A673 (cell line): ENCODE results near the gene HTR3E. TPM values are rescaled to one million over a fixed set of nuclear protein-coding genes. Genes with fewer than 3 reads are reported as not detected.
"Not testable (repeated sequence)": the region's sequence is repeated elsewhere in the genome, so short reads cannot be mapped to it uniquely, and the experiment has no call there.

ENCODE experiments used
- BruUV-seq: library from RNA; stranded (reverse); fragments of 400-500 nt; replicated peaks from 2 replicates; lab custom pipeline; 2021; lab: Mats Ljungman, UMichigan
- CTCF ChIA-PET: fragments of 300-600 bp; sonication (Branson Sonifier 250); formaldehyde crosslinking; loops from one replicate; lab custom pipeline; 2022; ENCODE audit warnings: antibody characterized with exemption; lab: Charles Lee
- POLR2A ChIA-PET: fragments of 300-600 bp; sonication (Branson Sonifier 250); formaldehyde crosslinking; loops from one replicate; lab custom pipeline; 2022; ENCODE audit warnings: antibody characterized with exemption; ENCODE audit not compliant: low non-redundant PET; lab: Charles Lee
- DNase-seq: peaks from one replicate; pipeline ENCODE4 v3.0.0-alpha.2; 2015; ENCODE audit warnings: low spot score
- H3K27ac ChIP-seq: fragments of 200-600 bp; sonication (generic); 2 replicates; pipeline ENCODE4 v1.5.1; 2016; ENCODE audit warnings: mixed run types, low read depth, mild to moderate bottlenecking, mixed read lengths, antibody characterized with exemption, low read length; ENCODE audit not compliant: poor library complexity, severe bottlenecking
- H3K27me3 ChIP-seq: fragments of 200-600 bp; sonication (generic); replicated peaks from 2 replicates; pipeline ENCODE4 v1.6.1; 2017; ENCODE audit warnings: mixed run types, low read depth, mild to moderate bottlenecking, mixed read lengths, antibody characterized with exemption, low read length; ENCODE audit not compliant: insufficient read depth, poor library complexity
- H3K36me3 ChIP-seq: fragments of 200-600 bp; sonication (generic); 2 replicates; pipeline ENCODE4 v1.6.1; 2016; ENCODE audit warnings: mixed run types, mild to moderate bottlenecking, mixed read lengths, antibody characterized with exemption, low read length; ENCODE audit not compliant: insufficient read depth, poor library complexity, severe bottlenecking
- H3K4me1 ChIP-seq: fragments of 200-600 bp; sonication (generic); 2 replicates; pipeline ENCODE4 v1.6.1; 2017; ENCODE audit warnings: mixed run types, mild to moderate bottlenecking, mixed read lengths, antibody characterized with exemption, low read length; ENCODE audit not compliant: insufficient read depth, poor library complexity, severe bottlenecking
- H3K4me3 ChIP-seq: fragments of 200-600 bp; sonication (generic); 2 replicates; pipeline ENCODE4 v1.5.1; 2016; ENCODE audit warnings: low read depth, mixed run types, mild to moderate bottlenecking, mixed read lengths, low read length; ENCODE audit not compliant: poor library complexity, severe bottlenecking
- H3K9me3 ChIP-seq: fragments of 200-600 bp; sonication (generic); 2 replicates; pipeline ENCODE4 v1.6.1; 2016; ENCODE audit warnings: mixed run types, low read depth, mild to moderate bottlenecking, mixed read lengths, antibody characterized with exemption, low read length; ENCODE audit not compliant: poor library complexity, severe bottlenecking
- CTCF ChIP-seq: fragments of 300-800, 200-600 bp; sonication (generic); conservative IDR thresholded peaks from 2 replicates; pipeline ENCODE4 v1.5.1; 2017; ENCODE audit warnings: low read depth, mild to moderate bottlenecking, antibody characterized with exemption, low read length, moderate library complexity, mixed read lengths
- EZH2 ChIP-seq: fragments of 200-600 bp; sonication (generic); IDR thresholded peaks from 2 replicates; pipeline ENCODE4 v1.6.1; 2017; ENCODE audit warnings: borderline replicate concordance, low read depth, mild to moderate bottlenecking, mixed read lengths, antibody characterized with exemption, low read length; ENCODE audit not compliant: poor library complexity, severe bottlenecking
- intact Hi-C: fragments of 100-400 bp; cut with micrococcal nuclease; formaldehyde crosslinking; loops from one replicate; pipeline ENCODE4 v1.10.0; 2022; ENCODE audit not compliant: unreplicated experiment
- total RNA-seq: library from RNA; stranded (reverse); gene quantifications from 2 replicates; pipeline ENCODE4 v1.2.3, GENCODE V29; 2021

Gene HTR3E
- total RNA-seq, 1 experiment from 2014 or later = not detected

- ChIA-PET CTCF (no interaction called here), POLR2A (no interaction called here)
- intact Hi-C loops = no loop called here
- H3K27ac ChIP-seq = no peak overlapping the region
- H3K9me3 ChIP-seq = no peaks in the 10 kb centered on the region
- DNase-seq = no peak
- TF ChIP-seq CTCF = no peak
- no peak for TF ChIP-seq EZH2
- H3K36me3 ChIP-seq = peaks cover 29% of the 10 kb centered on the region
- no peaks in the 10 kb centered on the region for H3K27me3 ChIP-seq
- H3K4me3 ChIP-seq = no peak overlapping the region
- no TSS peak for BruUV-seq
- H3K4me1 ChIP-seq = no peaks in the 10 kb centered on the region
Observed at GRCh38 chr3:184148076-184148475, 51.2 kb downstream of the HTR3E start.

GRCh38 chr3:184149123-184149522 lies 52.3 kb downstream of the HTR3E start:
- no peak for DNase-seq
- no peaks in the 10 kb centered on the region for H3K9me3 ChIP-seq
- no TSS peak for BruUV-seq
- POLR2A ChIA-PET = interaction anchor here (0.6 kb wide), 1 partner anchor 330 kb away, joined by 3 read pairs; no protein-coding TSS in a partner anchor
- no peaks in the 10 kb centered on the region for H3K27me3 ChIP-seq
- peaks cover 2% of the 10 kb centered on the region for H3K4me1 ChIP-seq
- no peak overlapping the region for H3K27ac ChIP-seq
- H3K36me3 ChIP-seq = peaks cover 18% of the 10 kb centered on the region
- TF ChIP-seq CTCF = no peak
- no peak for TF ChIP-seq EZH2
- no peak overlapping the region for H3K4me3 ChIP-seq
- CTCF ChIA-PET = interaction anchor here (0.6 to 0.7 kb wide), 2 partner anchors 79 to 103 kb away, joined by 7 to 10 read pairs; no protein-coding TSS in a partner anchor
- intact Hi-C loops = no loop called here

- peaks cover 12% of the 10 kb centered on the region for H3K36me3 ChIP-seq
- H3K4me1 ChIP-seq, DNase-seq, intact Hi-C loops, H3K27me3 ChIP-seq, H3K4me3 ChIP-seq, POLR2A ChIA-PET, BruUV-seq, H3K27ac ChIP-seq, H3K9me3 ChIP-seq: not testable (repeated sequence)
- CTCF ChIA-PET = interaction anchor here (0.6 kb wide), 1 partner anchor 103 kb away, joined by 7 read pairs; no protein-coding TSS in a partner anchor
Observed at GRCh38 chr3:184149770-184150169, 52.9 kb downstream of the HTR3E start.
